Measurements from ENCODE around the gene CTNNA1.
"Not testable (repeated sequence)": the region's sequence is repeated elsewhere in the genome, so short reads cannot be mapped to it uniquely, and the experiment has no call there.

The CTNNA1 gene

GRCh38 chr5:138711087-138711486, 42.1 kb upstream of the CTNNA1 start:
- Histone ChIP-seq H3K27ac (no peak overlapping the region), H3K4me3 (no peak overlapping the region)
- DNase-seq (ENCODE audit: low spot score), result no peak
- TF ChIP-seq CTCF (IDR thresholded peaks at IDR 0.05), result no peak

GRCh38 chr5:138711811-138712210, 41.4 kb upstream of the CTNNA1 start:
- H3K27ac ChIP-seq, result no peak overlapping the region
- H3K4me3 ChIP-seq, result no peak overlapping the region
- TF ChIP-seq CTCF (IDR thresholded peaks at IDR 0.05), result no peak
- DNase-seq (ENCODE audit: low spot score), result no peak

- no peak for TF ChIP-seq CTCF (IDR thresholded peaks at IDR 0.05)
- H3K4me3 ChIP-seq, result no peak overlapping the region
- H3K27ac ChIP-seq, result no peak overlapping the region
- DNase-seq (ENCODE audit: low spot score), result no peak
Observed at GRCh38 chr5:138712324-138712723, 40.9 kb upstream of the CTNNA1 start.

- Histone ChIP-seq H3K4me3 (no peak overlapping the region), H3K27ac (no peak overlapping the region)
- DNase-seq (ENCODE audit: low spot score), result no peak
- no peak for TF ChIP-seq CTCF (IDR thresholded peaks at IDR 0.05)
Observed at GRCh38 chr5:138712791-138713190, 40.4 kb upstream of the CTNNA1 start.

GRCh38 chr5:138713247-138713646, 40.0 kb upstream of the CTNNA1 start:
- Histone ChIP-seq H3K27ac (no peak overlapping the region), H3K4me3 (no peak overlapping the region)
- DNase-seq (ENCODE audit: low spot score), result no peak
- no peak for TF ChIP-seq CTCF (IDR thresholded peaks at IDR 0.05)

- no peak for TF ChIP-seq CTCF (IDR thresholded peaks at IDR 0.05)
- no peak overlapping the region for H3K4me3 ChIP-seq
- DNase-seq (ENCODE audit: low spot score), result no peak
- H3K27ac ChIP-seq, result no peak overlapping the region
Observed at GRCh38 chr5:138714694-138715093, 38.5 kb upstream of the CTNNA1 start.

GRCh38 chr5:138715931-138716432, 37.2 kb upstream of the CTNNA1 start:
- DNase-seq (ENCODE audit: low spot score); H3K4me3 ChIP-seq: not testable (repeated sequence)

GRCh38 chr5:138716456-138716924, 36.7 kb upstream of the CTNNA1 start:
- no peak for DNase-seq (ENCODE audit: low spot score)

More at GRCh38 chr5:138715931-138716432, 37.2 kb upstream of the CTNNA1 start:
- H3K27ac ChIP-seq, result not testable (repeated sequence)

More at GRCh38 chr5:138716456-138716924, 36.7 kb upstream of the CTNNA1 start:
- Histone ChIP-seq H3K27ac (no peak overlapping the region), H3K4me3 (no peak overlapping the region)
- no peak for TF ChIP-seq CTCF (IDR thresholded peaks at IDR 0.05)
